ENCODE data around the gene LTBP4. TPM values are rescaled to one million over a fixed set of nuclear protein-coding genes. Genes with fewer than 3 reads are reported as not detected.

LTBP4 gene
- total RNA-seq, 1 experiment from 2014 or later, result 20.3 TPM

GRCh38 chr19:40583283-40583682 is 17.9 kb upstream of the LTBP4 start:
- Mint-ChIP-seq H3K27ac (ENCODE audit: unreplicated experiment) (no peak overlapping the region), H3K4me3 (ENCODE audit: low read depth, unreplicated experiment) (no peak overlapping the region), H3K4me1 (ENCODE audit: low read depth, unreplicated experiment) (peaks cover 18% of the 10 kb centered on the region), H3K9me3 (ENCODE audit: low read depth, unreplicated experiment) (no peaks in the 10 kb centered on the region), H3K36me3 (ENCODE audit: insufficient read depth, unreplicated experiment) (peaks cover 50% of the 10 kb centered on the region), H3K27me3 (ENCODE audit: unreplicated experiment) (no peaks in the 10 kb centered on the region)
- DNase-seq, result no peak
- no TSS peak for BruUV-seq (replicated peaks)
- CTCF ChIA-PET, result no interaction called here
- intact Hi-C loops (cut with micrococcal nuclease; ENCODE audit: unreplicated experiment), result no loop called here
- no peak for TF ChIP-seq CTCF (IDR thresholded peaks at IDR 0.05; ENCODE audit: unreplicated experiment)

- CTCF ChIA-PET, result no interaction called here
- intact Hi-C loops (cut with micrococcal nuclease; ENCODE audit: unreplicated experiment), result no loop called here
- no peak for DNase-seq
- H3K4me3 Mint-ChIP-seq (ENCODE audit: low read depth, unreplicated experiment), result no peak overlapping the region
- H3K27me3 Mint-ChIP-seq (ENCODE audit: unreplicated experiment), result no peaks in the 10 kb centered on the region
- BruUV-seq (replicated peaks), result no TSS peak
- H3K4me1 Mint-ChIP-seq (ENCODE audit: low read depth, unreplicated experiment), result peaks cover 13% of the 10 kb centered on the region
- peaks cover 53% of the 10 kb centered on the region for H3K36me3 Mint-ChIP-seq (ENCODE audit: insufficient read depth, unreplicated experiment)
- H3K9me3 Mint-ChIP-seq (ENCODE audit: low read depth, unreplicated experiment), result no peaks in the 10 kb centered on the region
- no peak overlapping the region for H3K27ac Mint-ChIP-seq (ENCODE audit: unreplicated experiment)
- no peak for TF ChIP-seq CTCF (IDR thresholded peaks at IDR 0.05; ENCODE audit: unreplicated experiment)
Observed at GRCh38 chr19:40584007-40584406, 17.2 kb upstream of the LTBP4 start.

GRCh38 chr19:40585241-40585981 is 15.8 kb upstream of the LTBP4 start:
- Mint-ChIP-seq H3K4me3 (ENCODE audit: low read depth, unreplicated experiment) (no peak overlapping the region), H3K27me3 (ENCODE audit: unreplicated experiment) (no peaks in the 10 kb centered on the region), H3K9me3 (ENCODE audit: low read depth, unreplicated experiment) (no peaks in the 10 kb centered on the region), H3K4me1 (ENCODE audit: low read depth, unreplicated experiment) (peaks cover 13% of the 10 kb centered on the region), H3K36me3 (ENCODE audit: insufficient read depth, unreplicated experiment) (peaks cover 61% of the 10 kb centered on the region), H3K27ac (ENCODE audit: unreplicated experiment) (no peak overlapping the region)
- BruUV-seq (replicated peaks), result no TSS peak
- DNase-seq, result no peak
- intact Hi-C loops (cut with micrococcal nuclease; ENCODE audit: unreplicated experiment), result no loop called here
- TF ChIP-seq CTCF (IDR thresholded peaks at IDR 0.05; ENCODE audit: unreplicated experiment), result no peak
- CTCF ChIA-PET, result interaction anchor here (0.6 to 0.7 kb wide), 2 partner anchors 45 to 53 kb away, joined by 3 to 4 read pairs; no protein-coding TSS in a partner anchor

GRCh38 chr19:40585982-40586422 is 15.2 kb upstream of the LTBP4 start:
- no peak for DNase-seq
- Mint-ChIP-seq H3K27me3 (ENCODE audit: unreplicated experiment) (no peaks in the 10 kb centered on the region), H3K4me3 (ENCODE audit: low read depth, unreplicated experiment) (no peak overlapping the region), H3K9me3 (ENCODE audit: low read depth, unreplicated experiment) (no peaks in the 10 kb centered on the region), H3K4me1 (ENCODE audit: low read depth, unreplicated experiment) (peaks cover 13% of the 10 kb centered on the region), H3K27ac (ENCODE audit: unreplicated experiment) (no peak overlapping the region), H3K36me3 (ENCODE audit: insufficient read depth, unreplicated experiment) (peaks cover 55% of the 10 kb centered on the region)
- TF ChIP-seq CTCF (IDR thresholded peaks at IDR 0.05; ENCODE audit: unreplicated experiment), result no peak
- CTCF ChIA-PET, result interaction anchor here (0.6 to 0.7 kb wide), 2 partner anchors 46 to 53 kb away, joined by 3 to 4 read pairs; no protein-coding TSS in a partner anchor
- BruUV-seq (replicated peaks), result no TSS peak
- intact Hi-C loops (cut with micrococcal nuclease; ENCODE audit: unreplicated experiment), result no loop called here
